Erythroblast (primary cell): ENCODE measurements around the gene TNFRSF18.

ENCODE experiments used
- GATA1 ChIP-seq: IDR thresholded peaks from 2 replicates; pipeline ENCODE4 v1.6.1; 2011; ENCODE audit warnings: low read depth, mild to moderate bottlenecking, control low read depth, low read length, moderate library complexity
- POLR2A ChIP-seq: IDR thresholded peaks from 2 replicates; pipeline ENCODE4 v1.6.1; 2011; ENCODE audit warnings: mild to moderate bottlenecking, low read length

GRCh38 chr1:1167841-1168450, 38.4 kb downstream of the TNFRSF18 start:
- TF ChIP-seq POLR2A (no peak), GATA1 (no peak)
